ENCODE results near the gene STX1A. TPM values are rescaled to one million over a fixed set of nuclear protein-coding genes. Genes with fewer than 3 reads are reported as not detected.

The STX1A gene
- total and polyA plus RNA-seq, 12 donors, result 0.52 to 28.1 (median 5.2) TPM

DNA sequence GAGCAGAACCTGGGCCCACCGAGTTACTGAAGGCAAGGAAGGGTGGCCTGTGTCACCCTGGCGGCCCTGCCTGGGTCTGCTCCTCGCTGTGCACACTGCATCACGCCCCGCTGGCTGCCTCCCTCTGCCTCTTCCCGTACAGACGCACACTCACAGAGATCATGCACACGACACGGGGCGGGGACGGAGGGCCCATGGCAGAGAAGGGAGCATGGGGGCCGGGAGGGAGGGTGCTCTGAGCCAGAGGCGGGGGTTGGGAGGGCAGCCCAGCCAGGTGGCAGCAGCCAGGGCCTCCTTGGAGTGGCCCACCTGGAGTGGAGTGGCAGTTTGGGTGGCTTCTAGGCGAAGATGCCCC is 19.4 kb downstream of the STX1A start:
- no peak for DNase-seq
- H3K9me3 ChIP-seq (replicated peaks in 1 of 3), result no peaks in the 10 kb centered on the region
- H3K36me3 ChIP-seq (replicated peaks in 1 of 2), result peaks cover 0 to 42% of the 10 kb centered on the region in 2 donors
- no peaks in the 10 kb centered on the region for H3K4me1 ChIP-seq (replicated peaks in 1 of 2)
- TF ChIP-seq, protein P1, sequence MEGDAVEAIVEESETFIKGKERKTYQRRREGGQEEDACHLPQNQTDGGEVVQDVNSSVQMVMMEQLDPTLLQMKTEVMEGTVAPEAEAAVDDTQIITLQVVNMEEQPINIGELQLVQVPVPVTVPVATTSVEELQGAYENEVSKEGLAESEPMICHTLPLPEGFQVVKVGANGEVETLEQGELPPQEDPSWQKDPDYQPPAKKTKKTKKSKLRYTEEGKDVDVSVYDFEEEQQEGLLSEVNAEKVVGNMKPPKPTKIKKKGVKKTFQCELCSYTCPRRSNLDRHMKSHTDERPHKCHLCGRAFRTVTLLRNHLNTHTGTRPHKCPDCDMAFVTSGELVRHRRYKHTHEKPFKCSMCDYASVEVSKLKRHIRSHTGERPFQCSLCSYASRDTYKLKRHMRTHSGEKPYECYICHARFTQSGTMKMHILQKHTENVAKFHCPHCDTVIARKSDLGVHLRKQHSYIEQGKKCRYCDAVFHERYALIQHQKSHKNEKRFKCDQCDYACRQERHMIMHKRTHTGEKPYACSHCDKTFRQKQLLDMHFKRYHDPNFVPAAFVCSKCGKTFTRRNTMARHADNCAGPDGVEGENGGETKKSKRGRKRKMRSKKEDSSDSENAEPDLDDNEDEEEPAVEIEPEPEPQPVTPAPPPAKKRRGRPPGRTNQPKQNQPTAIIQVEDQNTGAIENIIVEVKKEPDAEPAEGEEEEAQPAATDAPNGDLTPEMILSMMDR (IDR thresholded peaks at IDR 0.05), result no peak
- TF ChIP-seq POLR2A (IDR thresholded peaks at IDR 0.05), result no peak
- no peak overlapping the region for H3K27ac ChIP-seq
- intact Hi-C loops (cut with DNase I), result no loop called here
- 86 to 97% (median 89%) methylated on average over 6 to 14 of the region's 14 CpGs for WGBS, 4 donors
- no peaks in the 10 kb centered on the region for H3K27me3 ChIP-seq
- no peak overlapping the region for H3K4me3 ChIP-seq

DNA sequence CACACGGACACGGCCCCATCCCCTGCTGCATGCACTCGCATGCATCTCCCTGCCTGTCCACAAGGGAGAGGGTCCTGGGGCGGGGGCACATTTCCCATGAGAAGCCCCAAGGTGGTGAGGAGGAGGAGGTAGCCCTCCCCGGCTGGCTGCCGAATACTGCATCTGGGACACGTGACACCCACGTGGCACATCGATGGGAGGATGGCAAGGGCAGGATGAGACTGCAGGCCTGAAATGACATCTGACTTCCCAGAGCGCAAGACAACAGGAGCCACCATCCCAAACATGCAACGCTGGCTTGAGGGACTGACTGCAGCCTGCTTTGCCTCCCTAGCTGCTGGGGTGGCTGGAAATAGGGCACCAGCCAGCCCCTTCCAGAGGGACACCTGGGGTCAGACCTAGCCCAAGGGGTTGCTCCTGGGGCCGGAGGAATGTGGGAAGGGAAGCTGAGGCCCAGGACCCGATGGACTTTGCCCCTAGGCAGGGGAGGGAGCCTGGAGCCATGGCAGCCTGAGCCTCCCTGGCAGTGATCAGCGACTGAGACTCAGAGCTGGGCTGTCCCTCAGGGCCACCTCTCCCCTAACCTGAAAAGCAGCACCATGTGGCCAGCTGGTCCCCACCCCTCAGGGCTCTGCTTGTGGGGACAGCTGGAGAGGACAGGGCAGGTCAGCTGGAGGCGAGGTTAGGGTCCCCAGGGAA is 19.9 kb downstream of the STX1A start:
- Histone ChIP-seq H3K9me3 (replicated peaks in 1 of 3) (no peaks in the 10 kb centered on the region), H3K4me3 (no peak overlapping the region), H3K4me1 (replicated peaks in 1 of 2) (no peaks in the 10 kb centered on the region), H3K27me3 (no peaks in the 10 kb centered on the region), H3K36me3 (replicated peaks in 1 of 2) (peaks cover 0 to 46% of the 10 kb centered on the region in 2 donors), H3K27ac (no peak overlapping the region)
- DNase-seq, result no peak
- intact Hi-C loops (cut with DNase I), result no loop called here
- TF ChIP-seq POLR2A (IDR thresholded peaks at IDR 0.05), result no peak
- TF ChIP-seq, protein P1 (IDR thresholded peaks at IDR 0.05), result no peak
- 75 to 88% (median 81%) methylated on average over 10 to 15 of the region's 15 CpGs for WGBS, 4 donors

DNA sequence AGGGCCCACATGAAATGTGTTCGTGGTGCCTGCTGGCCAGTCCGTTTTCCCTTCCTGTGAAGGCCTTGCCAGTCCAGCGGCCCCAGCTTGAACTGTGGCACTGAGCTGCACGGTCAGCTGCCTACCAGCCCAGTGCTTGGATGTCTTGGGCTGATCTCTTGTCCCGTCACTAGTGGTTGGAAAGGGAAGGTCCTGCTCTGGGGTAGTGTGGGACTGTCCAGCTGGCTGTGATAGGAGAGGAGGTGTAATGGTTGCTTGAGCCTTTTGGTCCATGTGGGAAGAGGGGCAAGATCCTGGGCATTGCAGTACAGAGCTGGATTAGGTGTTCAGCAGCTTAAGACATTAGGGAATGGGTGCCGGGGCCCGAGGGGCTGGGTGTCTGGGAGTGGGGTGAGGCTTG is 21.1 kb downstream of the STX1A start:
- Histone ChIP-seq H3K4me1 (replicated peaks in 1 of 2) (no peaks in the 10 kb centered on the region), H3K27me3 (no peaks in the 10 kb centered on the region), H3K27ac (no peak overlapping the region), H3K9me3 (replicated peaks in 1 of 3) (no peaks in the 10 kb centered on the region), H3K36me3 (replicated peaks in 1 of 2) (peaks cover 0 to 57% of the 10 kb centered on the region in 2 donors), H3K4me3 (no peak overlapping the region)
- no peak for TF ChIP-seq POLR2A (IDR thresholded peaks at IDR 0.05)
- TF ChIP-seq, protein P1 (IDR thresholded peaks at IDR 0.05), result no peak
- 88 to 96% (median 93%) methylated on average over 6 to 7 of the region's 7 CpGs for WGBS, 4 donors
- no peak for DNase-seq
- intact Hi-C loops (cut with DNase I), result no loop called here

DNA sequence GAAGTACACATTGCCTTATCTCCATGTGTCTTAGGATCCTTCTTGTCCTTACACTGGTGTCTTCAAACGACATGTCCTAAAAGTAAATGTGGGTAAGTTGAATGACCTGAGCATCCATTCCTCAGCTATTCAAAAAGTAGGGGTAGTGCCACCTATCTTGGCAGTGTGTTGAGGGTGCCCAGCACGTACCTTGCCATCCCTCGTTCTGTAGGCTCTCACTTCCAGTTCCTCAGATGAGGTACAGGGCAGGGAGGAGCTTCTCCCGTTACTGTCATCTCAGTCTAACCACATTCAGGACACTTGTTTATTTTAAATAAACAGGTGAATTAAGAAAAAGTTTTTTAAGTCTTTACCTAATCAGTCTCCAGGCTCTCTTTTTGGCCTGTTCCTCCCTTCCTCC is 23.1 kb downstream of the STX1A start:
- Histone ChIP-seq H3K4me1 (replicated peaks in 1 of 2) (no peaks in the 10 kb centered on the region), H3K27ac (no peak overlapping the region), H3K4me3 (no peak overlapping the region), H3K27me3 (no peaks in the 10 kb centered on the region), H3K36me3 (replicated peaks in 1 of 2) (peaks cover 0 to 73% of the 10 kb centered on the region in 2 donors), H3K9me3 (replicated peaks in 1 of 3) (no peaks in the 10 kb centered on the region)
- 83 to 89% (median 86%) methylated on average over 4 of the region's 4 CpGs for WGBS, 4 donors
- intact Hi-C loops (cut with DNase I), result no loop called here
- no peak for DNase-seq
- no peak for TF ChIP-seq POLR2A (IDR thresholded peaks at IDR 0.05)
- TF ChIP-seq, protein P1 (IDR thresholded peaks at IDR 0.05), result no peak
